Fibroblast of mammary gland (primary cell): ENCODE results near the gene BCL11A.

Experiments used
- DNase-seq: peaks from one replicate; pipeline ENCODE4 v3.0.0-alpha.2; 2010; ENCODE audit warnings: low read depth
- H3K4me3 ChIP-seq: 2 replicates; pipeline ENCODE4 v1.5.1; 2011; ENCODE audit warnings: low read depth, mild to moderate bottlenecking, low read length, moderate library complexity; ENCODE audit not compliant: control insufficient read depth
- CTCF ChIP-seq: conservative IDR thresholded peaks from 2 replicates; pipeline ENCODE4 v1.5.1; 2011; ENCODE audit warnings: low read depth, low read length, inconsistent platforms; ENCODE audit not compliant: control insufficient read depth, insufficient read depth

BCL11A gene

GRCh38 chr2:60486551-60486950 is 66.9 kb downstream of the BCL11A start:
- no peak for DNase-seq
- no peak overlapping the region for H3K4me3 ChIP-seq
- no peak for TF ChIP-seq CTCF

- DNase-seq = no peak
- no peak overlapping the region for H3K4me3 ChIP-seq
- TF ChIP-seq CTCF = no peak
These were observed 67.4 kb downstream of the BCL11A start for GRCh38 chr2:60486067-60486466.

- TF ChIP-seq CTCF = no peak
- no peak overlapping the region for H3K4me3 ChIP-seq
- DNase-seq = no peak
These were observed 67.9 kb downstream of the BCL11A start for GRCh38 chr2:60485550-60485949.

- H3K4me3 ChIP-seq = no peak overlapping the region
- no peak for DNase-seq
These were observed 68.4 kb downstream of the BCL11A start for GRCh38 chr2:60485055-60485454.

DNA sequence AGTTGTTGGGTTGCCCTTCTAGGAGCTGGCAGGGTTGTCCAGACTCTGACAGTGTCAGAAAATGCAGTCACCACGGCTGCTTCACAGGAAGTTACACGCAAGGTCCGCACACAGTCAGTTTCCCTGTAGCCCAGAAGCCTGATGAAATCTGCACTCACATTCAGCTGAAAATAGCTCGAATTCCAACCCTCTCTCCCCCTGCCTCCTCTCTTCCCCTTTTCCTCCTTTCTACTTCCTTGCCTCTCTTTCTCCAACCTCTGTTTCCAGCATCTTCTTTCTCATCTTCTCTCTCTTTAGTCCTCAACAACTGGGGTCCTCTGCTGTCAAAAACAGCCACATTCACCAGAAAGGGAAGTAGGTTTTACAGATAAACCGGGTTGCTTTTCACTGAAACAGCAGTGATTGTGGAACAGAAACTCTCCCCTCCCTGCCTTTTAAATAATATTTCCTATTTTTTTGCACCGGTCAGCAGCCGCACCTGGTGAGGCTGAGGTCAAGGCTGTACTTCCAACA is 69.3 kb downstream of the BCL11A start:
- H3K4me3 ChIP-seq = no peak overlapping the region
- no peak for DNase-seq
- no peak for TF ChIP-seq CTCF

More at GRCh38 chr2:60485055-60485454, 68.4 kb downstream of the BCL11A start:
- no peak for TF ChIP-seq CTCF

GRCh38 chr2:60483401-60483800 is 70.1 kb downstream of the BCL11A start:
- TF ChIP-seq CTCF = no peak
- DNase-seq = peak; percentile 6
- no peak overlapping the region for H3K4me3 ChIP-seq

GRCh38 chr2:60482222-60482621 is 71.2 kb downstream of the BCL11A start:
- DNase-seq = no peak
- H3K4me3 ChIP-seq = no peak overlapping the region
- TF ChIP-seq CTCF = no peak
